HTERT RPE-1 (cell line): ENCODE results near the gene ZNF627.
"Not testable (repeated sequence)": the region's sequence is repeated elsewhere in the genome, so short reads cannot be mapped to it uniquely, and the experiment has no call there.

Experiments used
- in situ Hi-C: fragments of 300-500 bp; cut with MboI; formaldehyde crosslinking; loops from 4 replicates; pipeline ENCODE4 v1.14.3; 2020; ENCODE audit warnings: low sequenced_read_pairs

Gene ZNF627

GRCh38 chr19:11573763-11574162, 23.5 kb upstream of the ZNF627 start:
- in situ Hi-C loops, result not testable (repeated sequence)

DNA sequence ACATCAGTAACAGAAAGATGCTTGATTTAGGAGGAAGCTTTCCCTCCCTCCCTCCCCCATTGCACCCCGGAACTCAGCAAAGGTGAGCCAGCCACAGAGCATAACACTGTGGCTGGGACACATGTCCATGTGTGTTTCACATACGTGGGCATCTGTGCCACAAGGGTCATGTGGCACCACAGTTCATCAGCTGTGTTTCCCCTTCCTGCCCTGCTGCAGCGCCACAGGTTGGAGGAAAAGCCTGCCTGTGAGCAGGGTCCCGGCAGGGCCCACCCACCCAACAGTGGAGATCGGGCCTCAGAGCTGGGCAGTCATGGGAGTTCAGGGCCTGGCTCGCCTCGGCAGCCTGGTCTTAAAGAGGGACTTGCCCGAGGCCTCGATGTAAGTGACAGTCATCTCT, 22.6 kb upstream of the ZNF627 start:
- in situ Hi-C loops, result no loop called here

DNA sequence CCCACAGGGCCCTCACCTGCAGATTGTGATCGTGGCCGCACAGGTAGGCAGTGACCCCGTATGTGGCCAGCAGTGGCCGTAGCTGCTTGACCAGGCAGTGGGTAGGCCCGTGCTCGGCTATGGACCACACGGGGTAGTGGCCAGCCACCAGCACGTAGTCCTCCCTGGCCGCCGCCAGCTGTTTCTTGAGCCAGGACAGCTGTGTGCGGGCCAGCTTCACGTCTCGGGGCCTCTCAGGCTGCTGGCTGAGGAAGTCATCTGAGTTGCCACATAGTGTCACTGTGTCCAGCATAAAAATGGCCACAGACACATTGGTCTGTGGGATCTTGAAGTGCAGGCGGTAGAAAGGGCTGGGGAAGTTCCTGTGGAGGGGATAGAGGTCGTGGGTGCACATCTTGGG, 21.1 kb upstream of the ZNF627 start:
- in situ Hi-C loops, result no loop called here

GRCh38 chr19:11577451-11578257, 19.6 kb upstream of the ZNF627 start, which contains the start of gene ACP5:
Gene ACP5 (minus strand): TSS chr19:11577645. CDS start chr19:11577317, 328 bp downstream.
- in situ Hi-C loops, result no loop called here

DNA sequence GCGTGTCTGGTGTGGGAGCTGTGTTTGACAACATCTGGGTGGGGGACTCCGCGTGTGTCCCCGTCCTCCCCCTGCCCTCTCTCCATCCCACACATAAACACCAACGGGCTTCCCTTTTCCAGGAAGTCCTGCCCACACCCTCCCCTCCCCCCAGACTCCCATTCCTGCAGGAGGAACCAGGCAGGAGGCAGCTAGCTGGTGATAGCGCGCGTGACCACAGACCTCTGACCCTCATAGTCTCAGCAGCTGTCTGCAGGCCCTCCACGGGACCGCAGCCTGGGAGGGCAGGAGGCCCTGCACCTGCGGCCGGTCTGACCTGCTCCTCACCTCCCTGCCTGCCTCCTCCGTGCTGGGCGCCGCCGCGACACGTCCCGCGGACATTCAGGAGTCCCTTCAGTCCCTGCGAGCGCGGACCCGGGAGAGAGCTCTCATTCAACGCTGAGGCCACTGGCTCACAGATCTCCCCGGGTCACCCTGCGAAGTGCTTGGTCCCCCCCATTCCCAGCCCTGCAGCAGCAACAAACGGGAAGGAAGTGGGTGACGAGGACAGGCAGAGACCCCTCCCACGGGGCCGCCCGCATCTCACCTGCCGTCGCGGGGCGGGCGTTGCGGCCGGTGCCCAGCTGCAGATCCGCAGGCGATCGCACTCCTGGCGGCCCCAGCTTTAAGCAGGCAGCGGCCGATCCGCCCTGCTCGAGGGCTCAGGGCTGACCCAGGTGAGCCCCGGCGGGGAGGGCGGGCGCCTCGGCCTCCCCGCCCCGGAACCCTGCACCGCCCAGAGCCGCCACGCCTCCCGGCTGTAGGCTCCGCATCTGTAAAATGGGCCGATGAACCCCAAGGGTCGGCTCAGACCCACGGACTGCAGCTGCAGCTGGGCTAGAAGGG, 18.8 kb upstream of the ZNF627 start:
- in situ Hi-C loops, result no loop called here

GRCh38 chr19:11580116-11580515, 17.2 kb upstream of the ZNF627 start:
- in situ Hi-C loops, result no loop called here

DNA sequence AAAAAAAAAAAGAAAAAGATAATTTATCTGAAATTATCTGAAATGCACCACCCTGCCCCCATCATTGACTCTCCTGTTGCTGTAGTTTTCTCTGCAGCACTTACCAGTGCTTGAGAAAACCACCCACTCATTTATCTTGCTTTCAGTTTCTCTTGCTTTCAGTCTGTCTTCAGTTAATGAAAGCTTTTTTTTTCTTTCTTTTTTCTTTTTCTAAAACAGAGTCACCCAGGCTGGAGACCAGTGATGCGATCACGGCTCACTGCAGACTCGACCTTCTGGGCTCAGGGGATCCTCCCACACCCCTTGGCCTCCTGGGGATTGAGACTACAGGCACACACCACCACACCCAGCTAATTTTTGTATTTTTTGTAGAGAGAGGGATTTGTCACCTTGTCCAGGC, 15.5 kb upstream of the ZNF627 start:
- in situ Hi-C loops, result no loop called here

DNA sequence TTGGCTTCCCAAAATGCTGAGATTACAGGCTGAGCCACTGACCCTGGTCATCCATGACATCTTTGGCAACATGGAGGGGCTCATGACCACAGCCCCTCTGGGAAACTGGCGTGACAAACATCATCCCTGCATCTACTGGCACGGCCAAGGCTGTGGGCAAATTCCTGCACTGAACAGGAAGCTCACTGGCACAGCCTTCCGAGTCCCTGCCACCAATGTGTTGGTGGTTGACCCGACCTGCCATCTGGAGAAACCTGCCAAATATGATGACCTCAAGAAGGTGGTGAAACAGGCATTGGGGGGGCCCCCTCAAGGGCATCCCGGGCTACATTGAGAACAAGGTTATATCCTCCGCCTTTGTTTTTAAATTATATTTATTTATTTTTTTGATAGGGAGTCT, 11.0 kb upstream of the ZNF627 start:
- in situ Hi-C loops, result no loop called here

DNA sequence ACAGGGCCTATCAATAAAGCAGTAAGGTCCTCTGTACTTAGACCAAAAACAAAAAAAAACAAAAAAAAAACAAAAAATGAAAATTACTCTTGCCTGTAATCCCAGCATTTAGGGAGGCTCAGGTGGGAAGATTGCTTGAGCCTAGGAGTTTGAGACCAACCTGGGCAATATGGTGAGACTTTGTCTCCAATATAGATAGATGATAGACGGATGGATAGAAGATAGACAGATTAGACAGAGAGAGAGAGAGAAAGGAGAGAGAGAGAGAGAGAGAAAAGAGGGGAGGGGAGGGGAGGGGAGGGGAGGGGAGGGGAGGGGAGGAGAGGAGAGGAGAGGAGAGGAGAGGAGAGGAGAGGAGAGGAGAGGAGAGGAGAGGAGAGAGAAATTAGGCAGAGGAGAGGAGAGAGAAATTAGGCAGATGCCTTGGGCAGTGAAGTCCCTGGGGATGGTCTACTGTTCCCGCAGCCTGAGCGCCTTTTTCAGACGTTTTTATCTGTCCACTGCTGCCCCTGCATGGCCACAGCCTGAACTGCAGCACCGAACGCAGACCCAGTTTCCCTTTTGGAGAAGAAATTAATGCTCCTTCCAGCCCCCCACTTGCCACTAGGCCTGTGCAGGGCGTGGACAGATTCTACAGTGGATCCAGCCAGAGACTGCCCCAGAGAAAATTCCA, 9.8 kb upstream of the ZNF627 start:
- in situ Hi-C loops, result no loop called here

DNA sequence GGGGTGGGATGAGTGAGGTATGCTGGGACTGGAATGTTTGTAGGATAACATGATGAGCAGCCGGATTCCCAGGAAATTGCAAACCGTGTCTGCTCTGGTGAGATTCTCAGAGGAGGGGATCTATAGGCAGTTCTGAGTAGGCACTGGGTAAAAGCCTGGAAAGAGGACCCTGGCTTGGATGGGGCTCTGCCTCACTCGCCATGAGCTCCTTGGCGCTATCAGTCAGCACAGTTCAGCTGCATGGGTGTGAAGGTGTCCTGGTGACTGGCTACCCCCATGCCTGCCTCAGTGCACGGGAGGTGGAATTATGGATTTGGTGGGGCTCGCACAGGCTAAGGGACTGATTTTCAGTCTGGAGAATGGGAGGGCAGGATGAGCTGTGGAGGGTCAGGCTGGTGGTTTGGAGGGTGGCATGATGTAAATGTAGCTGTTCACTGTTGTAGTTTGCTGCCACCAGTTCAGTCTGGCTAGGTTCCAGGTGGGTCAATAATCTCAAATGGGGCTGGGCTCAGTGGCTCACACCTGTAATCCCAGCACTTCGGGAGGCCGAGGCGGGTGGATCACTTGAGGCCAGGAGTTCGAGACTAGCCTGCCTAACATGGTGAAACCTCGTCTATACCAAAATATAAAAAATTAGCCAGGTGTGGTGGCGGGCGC, 9.2 kb upstream of the ZNF627 start:
- in situ Hi-C loops, result no loop called here

DNA sequence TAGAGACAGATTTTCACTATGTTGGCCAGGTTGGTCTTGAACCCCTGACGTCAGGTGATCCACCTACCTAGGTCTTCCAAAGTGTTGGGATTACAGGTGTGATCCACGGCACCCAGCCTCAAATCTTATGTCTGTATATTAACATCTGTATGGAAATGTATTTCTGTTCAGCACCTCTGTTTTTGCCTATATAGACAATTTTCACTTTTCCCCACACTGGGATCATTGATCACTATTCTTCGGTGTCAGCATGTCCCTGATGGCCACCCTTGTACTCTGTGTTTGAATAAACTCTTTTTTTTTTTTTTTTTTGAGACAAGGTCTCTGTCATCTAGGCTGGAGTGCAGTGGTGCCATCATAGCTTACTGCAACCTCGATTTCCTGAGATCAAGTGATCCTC, 3.2 kb upstream of the ZNF627 start:
- in situ Hi-C loops, result no loop called here

GRCh38 chr19:11596156-11596555, 1.1 kb upstream of the ZNF627 start:
- in situ Hi-C loops, result no loop called here

GRCh38 chr19:11598103-11598483, 810 bp downstream of the ZNF627 start:
- in situ Hi-C loops, result no loop called here

DNA sequence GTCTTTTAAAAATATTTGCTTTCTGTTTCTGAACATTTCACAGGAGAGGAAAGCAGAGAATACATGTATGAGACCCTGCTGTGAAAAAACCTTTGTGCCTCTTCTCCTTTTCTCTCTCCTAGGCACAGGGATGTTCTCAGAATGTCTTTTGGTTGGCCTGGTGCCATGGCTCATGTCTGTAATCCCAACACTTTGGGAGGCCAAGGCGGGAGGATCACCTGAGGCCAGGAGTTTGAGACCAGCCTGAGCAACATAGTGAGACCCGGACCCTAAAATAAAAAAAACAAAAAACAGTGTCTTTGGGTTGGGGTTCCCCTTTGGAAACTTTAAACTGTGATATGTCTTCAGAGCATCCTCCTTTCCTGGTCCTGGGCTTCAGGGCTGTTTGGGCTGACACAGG, 1.5 kb downstream of the ZNF627 start:
- in situ Hi-C loops, result no loop called here

DNA sequence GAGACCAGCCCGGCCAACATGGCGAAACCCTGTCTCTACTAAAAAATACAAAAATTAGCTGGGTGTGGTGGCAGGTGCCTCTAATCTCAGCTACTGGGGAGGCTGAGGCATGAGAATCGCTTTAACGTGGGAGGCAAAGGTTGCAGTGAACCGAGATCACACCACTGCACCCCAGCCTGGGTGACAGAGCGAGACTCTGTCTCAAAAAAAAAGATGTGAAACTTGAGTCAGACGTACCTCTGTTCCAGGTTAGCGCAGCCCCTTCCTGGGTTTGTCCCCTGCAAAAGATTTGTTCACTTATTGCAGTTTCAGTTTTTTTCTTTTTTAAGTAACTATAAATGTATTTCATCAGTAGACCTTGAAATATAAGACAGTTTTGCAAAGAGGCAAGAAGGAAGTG, 2.4 kb downstream of the ZNF627 start:
- in situ Hi-C loops, result not testable (repeated sequence)

- in situ Hi-C loops, result no loop called here
Measured at GRCh38 chr19:11606484-11606883, 9.2 kb downstream of the ZNF627 start.

DNA sequence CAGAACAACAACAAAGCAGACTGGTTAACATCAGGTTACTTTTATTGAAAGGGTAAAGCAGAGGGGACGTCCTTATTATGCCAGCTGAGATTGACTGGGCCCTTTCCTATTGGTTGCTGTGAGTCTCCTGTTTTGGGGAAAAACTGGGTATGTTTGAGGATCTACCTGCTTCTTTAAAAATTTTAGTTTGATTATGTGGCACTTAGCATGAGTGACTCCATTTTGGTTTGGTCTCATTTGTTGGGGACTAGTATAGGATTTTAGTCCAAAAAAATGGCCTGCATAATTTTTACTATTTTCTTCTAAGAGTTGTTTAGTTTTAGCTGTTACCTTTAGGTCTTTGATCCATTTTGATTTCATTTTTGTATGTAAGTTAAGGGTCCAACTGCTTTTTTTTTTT, 14.4 kb downstream of the ZNF627 start:
- in situ Hi-C loops, result no loop called here

DNA sequence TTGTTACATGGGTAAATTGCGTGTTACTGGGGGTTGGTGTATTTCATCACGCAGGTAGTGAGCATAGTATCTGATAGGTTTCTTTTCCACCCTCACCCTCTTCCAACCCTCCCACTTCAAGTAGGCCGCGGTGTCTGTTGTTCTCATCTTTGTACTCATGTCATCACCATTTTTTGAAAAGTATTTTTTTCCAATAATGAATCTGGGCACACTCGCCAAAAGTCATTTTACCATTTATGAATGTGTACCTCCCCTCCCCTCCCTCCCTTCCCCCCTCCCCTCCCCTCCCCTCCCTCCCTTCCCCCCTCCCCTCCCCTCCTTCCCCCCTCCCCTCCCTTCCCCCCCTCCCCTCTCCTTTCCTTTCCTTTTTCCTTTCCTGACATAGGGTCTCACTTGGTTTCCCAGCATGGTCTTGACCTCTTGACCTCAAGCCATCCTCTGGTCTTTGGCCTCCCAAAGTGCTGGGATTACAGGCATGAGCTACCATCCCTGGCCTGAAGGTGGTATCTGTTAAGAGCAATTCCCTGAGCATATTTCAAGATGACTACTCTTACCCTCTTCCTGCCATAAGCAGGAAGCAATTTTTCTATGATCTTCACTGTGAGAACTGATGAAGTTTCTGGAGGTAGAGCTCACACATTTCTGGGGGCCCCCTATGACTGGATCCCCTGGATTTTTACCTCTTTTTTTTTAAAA, 15.7 kb downstream of the ZNF627 start:
- in situ Hi-C loops, result no loop called here

DNA sequence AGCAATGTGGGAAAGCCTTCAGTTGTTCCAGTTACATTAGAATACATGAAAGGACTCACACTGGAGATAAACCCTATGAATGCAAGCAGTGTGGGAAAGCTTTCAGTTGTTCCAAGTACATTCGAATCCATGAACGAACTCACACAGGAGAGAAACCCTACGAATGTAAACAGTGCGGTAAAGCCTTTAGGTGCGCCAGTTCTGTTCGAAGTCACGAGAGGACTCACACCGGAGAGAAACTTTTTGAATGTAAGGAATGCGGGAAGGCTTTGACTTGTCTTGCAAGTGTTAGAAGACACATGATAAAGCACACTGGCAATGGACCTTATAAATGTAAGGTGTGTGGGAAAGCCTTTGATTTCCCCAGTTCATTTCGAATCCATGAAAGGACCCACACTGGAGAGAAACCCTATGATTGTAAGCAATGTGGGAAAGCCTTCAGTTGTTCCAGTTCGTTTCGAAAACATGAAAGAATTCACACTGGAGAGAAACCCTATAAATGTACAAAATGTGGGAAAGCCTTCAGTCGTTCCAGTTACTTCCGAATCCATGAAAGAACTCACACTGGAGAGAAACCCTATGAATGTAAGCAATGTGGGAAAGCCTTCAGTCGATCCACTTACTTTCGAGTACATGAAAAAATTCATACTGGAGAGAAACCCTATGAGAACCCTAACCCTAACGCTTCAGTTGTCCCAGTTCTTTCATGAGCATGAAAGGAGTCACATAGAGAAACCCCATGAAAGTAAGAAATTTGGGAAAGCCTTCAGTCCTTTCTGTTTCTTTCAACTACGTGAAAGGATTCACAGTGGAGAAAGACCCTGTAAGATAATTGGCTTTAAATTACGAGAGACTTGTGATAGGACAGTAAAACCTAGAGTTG, 20.1 kb downstream of the ZNF627 start:
- in situ Hi-C loops, result no loop called here
